Sigmoid colon (tissue), 4 donors: ENCODE results near the gene CERS1.

Experiments
- EP300 ChIP-seq, 4 donors: sonication (generic); formaldehyde crosslinking; IDR thresholded peaks; one replicate each; pipeline ENCODE4 v1.6.1; 2017; ENCODE audit warnings: antibody characterized with exemption in 4 of 4
- POLR2A ChIP-seq, 2 donors: fragments of 450-650 bp; IDR thresholded peaks; one replicate each; pipeline ENCODE4 v1.6.1; 2016; ENCODE audit warnings: antibody characterized with exemption in 2 of 2, mild to moderate bottlenecking in 2 of 2, moderate library complexity in 2 of 2
- POLR2AphosphoS5 ChIP-seq, 4 donors: sonication (generic); formaldehyde crosslinking; IDR thresholded peaks; one replicate each; pipeline ENCODE4 v1.6.1; 2017; ENCODE audit warnings: antibody characterized with exemption in 4 of 4
- TF ChIP-seq, protein P1 (sequence below), 4 experiments: fragments of 450-650 bp in 3 of 4; fragments of 200-600 bp in 1 of 4; IDR thresholded peaks; one replicate each; pipeline ENCODE4 v1.5.1; 2016 to 2019; ENCODE audit warnings: antibody characterized with exemption in 4 of 4, mild to moderate bottlenecking in 3 of 4, moderate library complexity in 2 of 4

DNA sequence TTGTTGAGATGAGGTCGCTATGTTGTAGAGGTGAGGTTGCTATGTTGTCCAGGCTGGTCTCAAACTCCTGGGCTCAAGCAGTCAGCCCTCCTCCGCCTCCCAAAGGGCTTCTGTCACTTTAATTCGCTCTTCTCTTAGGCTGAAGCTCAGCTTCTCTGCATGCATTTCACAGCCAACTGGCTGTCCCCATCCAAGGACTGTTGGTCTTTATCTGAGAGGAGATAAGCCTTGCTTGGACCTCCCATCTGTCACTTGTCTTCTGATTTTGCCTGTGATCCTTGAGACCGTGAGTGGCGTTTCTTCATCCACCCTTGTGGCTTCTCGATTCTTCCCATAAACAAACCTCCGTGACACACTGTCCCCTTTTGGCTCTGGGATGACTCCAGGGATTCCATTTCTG lies 24.4 kb downstream of the CERS1 start:
- TF ChIP-seq, protein P1, sequence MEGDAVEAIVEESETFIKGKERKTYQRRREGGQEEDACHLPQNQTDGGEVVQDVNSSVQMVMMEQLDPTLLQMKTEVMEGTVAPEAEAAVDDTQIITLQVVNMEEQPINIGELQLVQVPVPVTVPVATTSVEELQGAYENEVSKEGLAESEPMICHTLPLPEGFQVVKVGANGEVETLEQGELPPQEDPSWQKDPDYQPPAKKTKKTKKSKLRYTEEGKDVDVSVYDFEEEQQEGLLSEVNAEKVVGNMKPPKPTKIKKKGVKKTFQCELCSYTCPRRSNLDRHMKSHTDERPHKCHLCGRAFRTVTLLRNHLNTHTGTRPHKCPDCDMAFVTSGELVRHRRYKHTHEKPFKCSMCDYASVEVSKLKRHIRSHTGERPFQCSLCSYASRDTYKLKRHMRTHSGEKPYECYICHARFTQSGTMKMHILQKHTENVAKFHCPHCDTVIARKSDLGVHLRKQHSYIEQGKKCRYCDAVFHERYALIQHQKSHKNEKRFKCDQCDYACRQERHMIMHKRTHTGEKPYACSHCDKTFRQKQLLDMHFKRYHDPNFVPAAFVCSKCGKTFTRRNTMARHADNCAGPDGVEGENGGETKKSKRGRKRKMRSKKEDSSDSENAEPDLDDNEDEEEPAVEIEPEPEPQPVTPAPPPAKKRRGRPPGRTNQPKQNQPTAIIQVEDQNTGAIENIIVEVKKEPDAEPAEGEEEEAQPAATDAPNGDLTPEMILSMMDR (IDR thresholded peaks at IDR 0.05), result no peak
- TF ChIP-seq POLR2AphosphoS5 (IDR thresholded peaks at IDR 0.05) (no peak), POLR2A (IDR thresholded peaks at IDR 0.05) (no peak), EP300 (IDR thresholded peaks at IDR 0.05) (no peak)
